Rectal smooth muscle tissue (tissue), 1 donor: ENCODE results near the gene HPCAL1.

Experiments
- H3K27ac ChIP-seq: one replicate; pipeline ENCODE4 v1.7.0; 2013; ENCODE audit warnings: low read depth, low read length, inconsistent platforms
- H3K27me3 ChIP-seq: one replicate; pipeline ENCODE4 v1.7.0; 2013; ENCODE audit warnings: low read length; ENCODE audit not compliant: control insufficient read depth, insufficient read depth
- H3K36me3 ChIP-seq: one replicate; pipeline ENCODE4 v1.7.0; 2013; ENCODE audit warnings: low read length; ENCODE audit not compliant: control insufficient read depth, insufficient read depth
- H3K4me1 ChIP-seq: one replicate; pipeline ENCODE4 v1.7.0; 2013; ENCODE audit warnings: low read length; ENCODE audit not compliant: control insufficient read depth, insufficient read depth
- H3K4me3 ChIP-seq: one replicate; pipeline ENCODE4 v1.7.0; 2013; ENCODE audit warnings: low read length
- H3K9ac ChIP-seq: one replicate; pipeline ENCODE4 v1.7.0; 2013; ENCODE audit warnings: low read length

HPCAL1 gene

GRCh38 chr2:10365412-10365811 is 62.7 kb downstream of the HPCAL1 start:
- no peak overlapping the region for H3K27ac ChIP-seq
- no peaks in the 10 kb centered on the region for H3K27me3 ChIP-seq
- H3K4me3 ChIP-seq = no peak overlapping the region
- no peaks in the 10 kb centered on the region for H3K36me3 ChIP-seq
- H3K4me1 ChIP-seq = no peaks in the 10 kb centered on the region
- no peak overlapping the region for H3K9ac ChIP-seq

- no peaks in the 10 kb centered on the region for H3K27me3 ChIP-seq
- no peak overlapping the region for H3K27ac ChIP-seq
- H3K9ac ChIP-seq = no peak overlapping the region
- H3K4me1 ChIP-seq = no peaks in the 10 kb centered on the region
- no peak overlapping the region for H3K4me3 ChIP-seq
- H3K36me3 ChIP-seq = no peaks in the 10 kb centered on the region
Measured at GRCh38 chr2:10366601-10367270, 64.0 kb downstream of the HPCAL1 start.

- no peak overlapping the region for H3K4me3 ChIP-seq
- H3K9ac ChIP-seq = no peak overlapping the region
- no peaks in the 10 kb centered on the region for H3K4me1 ChIP-seq
- no peaks in the 10 kb centered on the region for H3K27me3 ChIP-seq
- H3K36me3 ChIP-seq = no peaks in the 10 kb centered on the region
- H3K27ac ChIP-seq = no peak overlapping the region
Measured at GRCh38 chr2:10367472-10368439, 65.1 kb downstream of the HPCAL1 start.

GRCh38 chr2:10368491-10369231 is 66.0 kb downstream of the HPCAL1 start:
- Histone ChIP-seq H3K27me3 (no peaks in the 10 kb centered on the region), H3K4me3 (no peak overlapping the region), H3K36me3 (no peaks in the 10 kb centered on the region), H3K4me1 (no peaks in the 10 kb centered on the region), H3K9ac (no peak overlapping the region), H3K27ac (no peak overlapping the region)

- H3K27ac ChIP-seq = no peak overlapping the region
Measured at GRCh38 chr2:10369269-10370255, 66.9 kb downstream of the HPCAL1 start.

GRCh38 chr2:10370390-10370789 is 67.7 kb downstream of the HPCAL1 start:
- H3K27me3 ChIP-seq = no peaks in the 10 kb centered on the region
- H3K9ac ChIP-seq = no peak overlapping the region
- H3K4me3 ChIP-seq = no peak overlapping the region
- no peaks in the 10 kb centered on the region for H3K36me3 ChIP-seq
- H3K4me1 ChIP-seq = no peaks in the 10 kb centered on the region
- H3K27ac ChIP-seq = no peak overlapping the region

More at GRCh38 chr2:10369269-10370255, 66.9 kb downstream of the HPCAL1 start:
- Histone ChIP-seq H3K4me3 (no peak overlapping the region), H3K36me3 (no peaks in the 10 kb centered on the region), H3K4me1 (no peaks in the 10 kb centered on the region), H3K9ac (no peak overlapping the region), H3K27me3 (no peaks in the 10 kb centered on the region)

GRCh38 chr2:10370895-10371294 is 68.2 kb downstream of the HPCAL1 start:
- no peak overlapping the region for H3K27ac ChIP-seq
- H3K9ac ChIP-seq = no peak overlapping the region
- H3K27me3 ChIP-seq = no peaks in the 10 kb centered on the region
- no peaks in the 10 kb centered on the region for H3K4me1 ChIP-seq
- H3K36me3 ChIP-seq = no peaks in the 10 kb centered on the region
- no peak overlapping the region for H3K4me3 ChIP-seq

GRCh38 chr2:10371441-10372196 is 68.9 kb downstream of the HPCAL1 start:
- Histone ChIP-seq H3K4me3 (no peak overlapping the region), H3K9ac (no peak overlapping the region), H3K27me3 (no peaks in the 10 kb centered on the region), H3K4me1 (no peaks in the 10 kb centered on the region), H3K27ac (no peak overlapping the region), H3K36me3 (no peaks in the 10 kb centered on the region)

- no peak overlapping the region for H3K9ac ChIP-seq
- no peaks in the 10 kb centered on the region for H3K27me3 ChIP-seq
- H3K36me3 ChIP-seq = no peaks in the 10 kb centered on the region
- H3K4me3 ChIP-seq = no peak overlapping the region
- no peak overlapping the region for H3K27ac ChIP-seq
- H3K4me1 ChIP-seq = no peaks in the 10 kb centered on the region
Measured at GRCh38 chr2:10372203-10372861, 69.6 kb downstream of the HPCAL1 start.

GRCh38 chr2:10372862-10373240 is 70.1 kb downstream of the HPCAL1 start:
- no peak overlapping the region for H3K9ac ChIP-seq
- H3K27me3 ChIP-seq = no peaks in the 10 kb centered on the region
- no peak overlapping the region for H3K4me3 ChIP-seq
- H3K27ac ChIP-seq = no peak overlapping the region
- H3K36me3 ChIP-seq = no peaks in the 10 kb centered on the region
- H3K4me1 ChIP-seq = no peaks in the 10 kb centered on the region

- H3K4me1 ChIP-seq = no peaks in the 10 kb centered on the region
Measured at GRCh38 chr2:10373931-10374330, 71.2 kb downstream of the HPCAL1 start.

More at GRCh38 chr2:10373931-10374330, 71.2 kb downstream of the HPCAL1 start:
- Histone ChIP-seq H3K4me3 (no peak overlapping the region), H3K27me3 (no peaks in the 10 kb centered on the region), H3K36me3 (no peaks in the 10 kb centered on the region), H3K9ac (no peak overlapping the region), H3K27ac (no peak overlapping the region)
